ENCODE measurements around the gene ISL1. TPM values are rescaled to one million over a fixed set of nuclear protein-coding genes. Genes with fewer than 3 reads are reported as not detected.

Gene ISL1
- total RNA-seq, 1 experiment from 2014 or later = 1.2 TPM

DNA sequence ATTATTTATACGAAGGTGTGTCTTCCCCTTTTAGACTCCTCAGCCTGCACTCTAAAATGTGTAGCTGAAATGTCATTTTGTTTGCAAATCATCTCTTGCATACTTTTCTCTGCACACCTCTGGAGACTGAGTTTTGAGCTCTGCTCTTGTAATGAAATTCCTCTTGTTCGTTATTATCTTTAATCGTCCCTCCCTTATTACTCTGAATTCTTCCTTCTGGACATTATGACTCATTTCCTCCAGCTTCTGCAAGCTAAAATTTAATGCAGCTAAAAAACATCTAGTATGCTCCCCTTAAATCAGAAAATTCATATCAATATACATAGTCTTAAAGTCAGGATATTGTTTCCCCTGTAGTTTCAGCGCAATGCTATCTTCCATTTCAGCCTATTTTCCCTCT is 13.5 kb downstream of the ISL1 start:
- Mint-ChIP-seq H3K4me1 (ENCODE audit: insufficient read depth, unreplicated experiment) (peaks cover 32% of the 10 kb centered on the region), H3K4me3 (ENCODE audit: unreplicated experiment) (peak overlapping the region; percentile 30), H3K27ac (ENCODE audit: low read depth, unreplicated experiment) (no peak overlapping the region), H3K9me3 (ENCODE audit: unreplicated experiment) (no peaks in the 10 kb centered on the region), H3K27me3 (ENCODE audit: insufficient read depth, unreplicated experiment) (no peaks in the 10 kb centered on the region), H3K36me3 (ENCODE audit: insufficient read depth, unreplicated experiment) (no peaks in the 10 kb centered on the region)
- no peak for TF ChIP-seq CTCF (IDR thresholded peaks at IDR 0.05; ENCODE audit: unreplicated experiment)
- CTCF ChIA-PET = interaction anchor here (0.6 to 1.4 kb wide), 2 partner anchors 9 to 17 kb away, joined by 3 to 7 read pairs; no protein-coding TSS in a partner anchor
- POLR2A ChIA-PET = interaction anchor here (0.6 to 2.2 kb wide), 5 partner anchors 9 to 100 kb away, joined by 3 to 15 read pairs (median 6); partner anchors contain the start of gene ISL1
- DNase-seq (ENCODE audit: unreplicated experiment) = no peak
- intact Hi-C loops (cut with micrococcal nuclease) = no loop called here
- no TSS peak for BruUV-seq (replicated peaks)

DNA sequence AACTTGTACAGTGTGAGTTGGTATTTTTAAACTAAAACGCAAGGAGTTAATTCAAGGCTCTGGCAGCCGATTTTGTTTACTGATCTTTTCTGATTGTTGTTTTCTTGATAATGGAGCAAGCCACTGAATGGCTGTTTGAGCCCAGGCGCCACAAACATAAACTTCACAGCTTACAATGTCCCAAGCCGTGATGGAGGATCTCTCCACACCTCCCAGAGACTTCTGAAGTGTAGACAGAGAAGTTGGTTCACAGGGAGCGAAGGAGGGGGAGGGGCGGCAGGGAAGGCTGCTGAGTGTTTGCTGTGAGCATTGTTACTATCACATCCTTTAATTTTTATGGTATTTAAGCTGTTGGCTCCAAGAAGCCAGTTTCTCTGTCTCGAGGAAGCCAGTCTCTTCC is 14.7 kb downstream of the ISL1 start:
- intact Hi-C loops (cut with micrococcal nuclease) = no loop called here
- Mint-ChIP-seq H3K27ac (ENCODE audit: low read depth, unreplicated experiment) (peak overlapping the region; percentile 73), H3K36me3 (ENCODE audit: insufficient read depth, unreplicated experiment) (no peaks in the 10 kb centered on the region), H3K27me3 (ENCODE audit: insufficient read depth, unreplicated experiment) (no peaks in the 10 kb centered on the region), H3K4me1 (ENCODE audit: insufficient read depth, unreplicated experiment) (peaks cover 21% of the 10 kb centered on the region), H3K4me3 (ENCODE audit: unreplicated experiment) (no peak overlapping the region), H3K9me3 (ENCODE audit: unreplicated experiment) (no peaks in the 10 kb centered on the region)
- ChIA-PET POLR2A (interaction anchor here (0.9 to 1.9 kb wide), 2 partner anchors 10 to 13 kb away, joined by 5 to 6 read pairs; no protein-coding TSS in a partner anchor), CTCF (no interaction called here)
- no peak for TF ChIP-seq CTCF (IDR thresholded peaks at IDR 0.05; ENCODE audit: unreplicated experiment)
- no peak for DNase-seq (ENCODE audit: unreplicated experiment)
- no TSS peak for BruUV-seq (replicated peaks)

DNA sequence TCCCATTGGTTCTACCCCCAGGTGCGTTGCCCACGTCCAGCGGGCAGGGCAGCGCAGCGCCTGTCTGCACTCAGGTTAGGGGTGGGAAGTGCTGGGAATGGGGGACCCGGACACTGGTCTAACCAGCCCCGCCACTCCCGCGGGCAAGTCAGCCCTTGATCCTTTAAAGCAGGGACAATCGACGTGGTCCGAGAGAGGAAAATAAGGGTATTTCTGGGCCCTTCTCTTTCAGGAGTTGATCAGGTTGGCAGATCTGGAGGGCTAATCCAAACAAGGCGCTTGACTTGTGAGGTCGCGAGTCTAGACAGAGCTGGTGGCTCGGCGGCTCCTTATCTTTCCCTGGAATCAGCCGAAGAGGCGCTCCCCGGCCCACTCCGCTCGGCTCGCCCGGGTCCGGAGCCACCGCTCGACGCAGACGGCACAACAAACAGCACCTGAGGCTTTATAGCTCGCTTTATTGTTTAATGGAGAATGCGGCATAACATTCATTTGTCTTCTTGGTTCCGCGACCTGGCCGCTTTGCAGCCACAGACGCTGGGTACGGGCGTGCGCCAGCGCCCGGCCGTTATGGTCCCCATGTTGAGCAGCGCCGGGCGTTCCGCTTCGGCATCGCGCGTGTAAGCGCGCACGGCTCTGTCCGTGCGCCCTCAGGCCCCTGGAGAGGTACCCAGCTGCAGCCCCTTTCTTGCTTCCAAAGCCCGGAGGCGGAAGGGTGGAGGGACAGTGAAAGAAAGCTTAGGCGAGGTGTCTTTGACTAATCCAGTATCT is 15.8 kb downstream of the ISL1 start:
- intact Hi-C loops (cut with micrococcal nuclease) = no loop called here
- no peak for DNase-seq (ENCODE audit: unreplicated experiment)
- H3K27me3 Mint-ChIP-seq (ENCODE audit: insufficient read depth, unreplicated experiment) = no peaks in the 10 kb centered on the region
- H3K27ac Mint-ChIP-seq (ENCODE audit: low read depth, unreplicated experiment) = no peak overlapping the region
- ChIA-PET POLR2A (no interaction called here), CTCF (interaction anchor here (0.8 kb wide), 1 partner anchor 18 kb away, joined by 3 read pairs; no protein-coding TSS in a partner anchor)
- no peak for TF ChIP-seq CTCF (IDR thresholded peaks at IDR 0.05; ENCODE audit: unreplicated experiment)
- H3K9me3 Mint-ChIP-seq (ENCODE audit: unreplicated experiment) = no peaks in the 10 kb centered on the region
- no peaks in the 10 kb centered on the region for H3K36me3 Mint-ChIP-seq (ENCODE audit: insufficient read depth, unreplicated experiment)
- H3K4me1 Mint-ChIP-seq (ENCODE audit: insufficient read depth, unreplicated experiment) = peaks cover 23% of the 10 kb centered on the region
- BruUV-seq (replicated peaks) = no TSS peak
- H3K4me3 Mint-ChIP-seq (ENCODE audit: unreplicated experiment) = no peak overlapping the region

DNA sequence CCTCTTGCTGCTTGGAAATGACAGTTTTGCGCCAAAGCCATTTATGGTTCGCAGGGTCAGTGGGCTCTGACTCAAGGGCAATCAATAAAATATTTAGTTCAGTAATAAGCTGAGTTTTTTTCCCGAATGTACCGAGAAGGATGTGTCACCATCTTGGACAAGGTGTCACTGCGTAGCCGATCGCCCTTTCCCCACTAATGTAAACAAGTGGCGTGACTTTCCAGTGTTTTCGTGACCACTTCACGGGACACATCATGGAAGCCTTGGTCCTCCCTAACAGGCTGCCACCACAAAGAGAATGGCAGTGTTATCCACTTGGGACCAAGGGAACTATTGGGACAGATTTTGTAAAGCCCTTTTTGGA is 16.4 kb downstream of the ISL1 start:
- ChIA-PET CTCF (interaction anchor here (0.6 to 0.8 kb wide), 2 partner anchors 19 to 20 kb away, joined by 3 to 5 read pairs; no protein-coding TSS in a partner anchor), POLR2A (interaction anchor here (1.0 kb wide), 1 partner anchor 17 kb away, joined by 4 read pairs; the partner anchor contains the start of gene ISL1)
- no peaks in the 10 kb centered on the region for H3K27me3 Mint-ChIP-seq (ENCODE audit: insufficient read depth, unreplicated experiment)
- intact Hi-C loops (cut with micrococcal nuclease) = no loop called here
- BruUV-seq (replicated peaks) = no TSS peak
- no peaks in the 10 kb centered on the region for H3K36me3 Mint-ChIP-seq (ENCODE audit: insufficient read depth, unreplicated experiment)
- H3K4me1 Mint-ChIP-seq (ENCODE audit: insufficient read depth, unreplicated experiment) = peaks cover 27% of the 10 kb centered on the region
- no peak for TF ChIP-seq CTCF (IDR thresholded peaks at IDR 0.05; ENCODE audit: unreplicated experiment)
- no peak overlapping the region for H3K4me3 Mint-ChIP-seq (ENCODE audit: unreplicated experiment)
- no peak overlapping the region for H3K27ac Mint-ChIP-seq (ENCODE audit: low read depth, unreplicated experiment)
- DNase-seq (ENCODE audit: unreplicated experiment) = no peak
- no peaks in the 10 kb centered on the region for H3K9me3 Mint-ChIP-seq (ENCODE audit: unreplicated experiment)
